Glomerular visceral epithelial cell (primary cell): ENCODE results near the gene PPM1B.
A peak's percentile ranks its signal among the peaks of the same experiment; 100 is the strongest.
"Not testable (repeated sequence)": the region's sequence is repeated elsewhere in the genome, so short reads cannot be mapped to it uniquely, and the experiment has no call there.

Experiments used
- DNase-seq: peaks from one replicate; pipeline ENCODE4 v3.0.0-alpha.2; 2016; ENCODE audit errors: extremely low spot score

The PPM1B gene

DNA sequence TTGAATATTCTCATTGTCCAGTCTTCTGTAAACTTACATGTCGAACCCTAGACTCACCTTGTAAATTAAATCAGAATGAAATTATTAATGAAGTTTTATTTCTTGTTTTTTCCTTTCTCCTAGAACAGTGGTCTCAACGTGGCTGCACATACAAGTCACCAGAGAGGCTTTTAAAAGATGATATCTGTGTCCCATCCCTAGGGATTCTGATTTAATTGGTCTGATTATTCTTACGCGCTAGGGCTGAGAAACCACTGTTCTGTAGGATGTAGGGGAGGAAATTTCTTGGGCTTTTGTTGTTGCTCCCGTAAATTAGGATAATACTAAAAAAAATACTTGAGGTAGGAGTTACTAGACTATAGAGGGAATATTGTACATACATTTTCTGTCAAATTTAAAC, 32.1 kb downstream of the PPM1B start:
- no peak for DNase-seq

DNA sequence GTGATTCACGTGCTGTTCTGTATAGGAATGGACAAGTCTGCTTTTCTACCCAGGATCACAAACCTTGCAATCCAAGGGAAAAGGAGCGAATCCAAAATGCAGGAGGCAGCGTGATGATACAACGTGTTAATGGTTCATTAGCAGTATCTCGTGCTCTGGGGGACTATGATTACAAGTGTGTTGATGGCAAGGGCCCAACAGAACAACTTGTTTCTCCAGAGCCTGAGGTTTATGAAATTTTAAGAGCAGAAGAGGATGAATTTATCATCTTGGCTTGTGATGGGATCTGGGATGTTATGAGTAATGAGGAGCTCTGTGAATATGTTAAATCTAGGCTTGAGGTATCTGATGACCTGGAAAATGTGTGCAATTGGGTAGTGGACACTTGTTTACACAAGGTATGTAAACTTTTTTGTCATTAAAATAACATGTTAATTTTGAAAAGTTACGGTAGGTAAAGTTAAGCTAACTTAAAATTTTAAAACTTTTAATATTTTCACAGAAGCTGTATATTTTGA, 33.0 kb downstream of the PPM1B start:
- DNase-seq = no peak

DNA sequence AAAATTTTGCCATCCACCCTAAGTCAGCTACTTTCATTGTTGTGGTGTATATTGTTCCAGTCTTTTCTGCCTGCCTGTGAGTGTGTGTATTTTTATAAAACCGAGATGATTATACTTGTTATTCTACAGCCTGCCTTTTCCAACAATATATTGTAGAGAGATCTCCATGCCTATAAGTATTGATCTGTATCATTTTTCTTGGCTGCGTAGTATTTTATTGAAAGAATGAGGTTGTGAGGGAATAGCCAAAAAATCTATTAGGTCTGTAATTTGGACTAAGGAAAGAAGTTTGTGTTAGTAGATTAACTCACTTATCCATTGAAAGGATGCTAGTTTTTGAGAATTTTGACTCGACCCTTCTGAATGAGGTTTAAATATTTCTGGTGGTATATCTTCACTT, 34.9 kb downstream of the PPM1B start:
- DNase-seq = no peak

GRCh38 chr2:44205169-44205568, 36.5 kb downstream of the PPM1B start:
- DNase-seq = no peak

GRCh38 chr2:44207102-44207501, 38.4 kb downstream of the PPM1B start:
- DNase-seq = no peak

DNA sequence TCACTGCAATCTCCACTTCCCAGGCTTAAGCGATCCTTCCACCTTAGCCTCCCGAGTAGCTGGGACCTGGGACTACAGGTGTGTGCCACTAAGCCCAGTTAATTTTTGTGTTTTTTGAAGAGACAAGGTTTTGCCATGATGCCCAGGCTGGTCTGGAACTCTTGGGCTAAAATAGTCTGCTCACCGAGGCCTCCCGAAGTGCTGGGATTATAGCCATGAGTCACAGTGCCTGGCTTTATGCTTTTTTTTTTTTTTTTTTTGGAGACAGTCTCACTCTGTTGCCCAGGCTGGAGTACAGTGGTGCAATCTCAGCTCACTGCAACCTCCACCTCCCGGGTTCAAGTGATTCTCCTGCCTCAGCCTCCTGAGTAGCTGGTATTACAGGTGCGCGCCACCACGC, 39.0 kb downstream of the PPM1B start:
- not testable (repeated sequence) for DNase-seq

DNA sequence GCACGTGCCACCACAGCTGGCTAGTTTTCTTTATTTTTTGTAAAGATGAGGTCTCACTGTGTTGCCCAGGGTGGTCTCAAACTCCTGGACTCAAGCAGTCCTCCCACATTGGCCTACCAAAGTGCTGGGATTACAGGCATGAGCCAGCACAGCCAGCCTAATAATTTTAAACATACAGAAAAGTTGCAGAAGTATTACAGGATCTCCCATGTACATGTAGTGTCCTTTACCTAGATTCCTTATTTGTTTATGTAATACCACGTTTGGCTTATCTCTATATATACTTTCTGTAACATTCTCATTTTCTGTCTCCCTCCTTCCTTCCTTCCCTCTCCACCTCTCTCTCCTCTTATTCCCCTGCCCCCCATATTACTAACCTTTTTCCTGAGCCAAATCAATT, 41.7 kb downstream of the PPM1B start:
- DNase-seq = no peak

DNA sequence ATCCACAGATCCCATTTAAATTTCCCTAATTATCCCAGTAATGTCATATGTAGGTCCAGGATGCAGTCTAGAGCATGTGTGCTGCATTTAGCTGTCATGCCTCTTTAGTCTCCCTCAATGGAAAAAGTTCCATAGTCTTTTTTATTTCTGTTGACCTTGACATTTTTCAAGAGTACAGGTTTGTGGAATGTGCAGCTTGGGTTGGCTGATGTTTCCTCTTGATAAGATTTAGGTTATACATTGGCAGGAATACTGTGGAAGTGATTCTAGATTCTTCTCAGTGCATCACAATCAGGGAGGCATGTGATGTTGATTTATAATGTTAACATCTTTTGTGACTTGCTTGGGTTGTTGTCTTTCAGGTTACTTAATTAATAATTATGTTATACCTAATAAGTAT, 42.5 kb downstream of the PPM1B start:
- DNase-seq = no peak

DNA sequence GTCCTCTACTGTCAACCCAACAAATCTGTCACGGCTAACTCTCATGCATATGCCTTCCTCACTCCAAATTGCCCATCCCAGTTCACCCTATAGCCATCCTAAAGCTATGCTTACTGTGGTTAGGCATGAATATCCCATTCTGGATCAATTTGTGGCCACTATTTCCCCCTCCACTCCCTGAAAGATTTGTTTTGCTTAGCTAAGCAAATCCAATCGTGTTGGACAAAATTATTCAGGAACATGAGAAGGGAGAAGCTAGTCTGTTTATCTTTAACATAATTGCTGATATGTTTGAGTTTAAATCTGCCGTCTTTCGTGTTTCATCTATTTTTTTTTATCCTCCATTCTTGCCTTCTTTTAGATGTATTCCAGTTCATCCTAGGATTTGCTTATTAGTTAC, 43.6 kb downstream of the PPM1B start:
- no peak for DNase-seq

- DNase-seq = no peak
Measured at GRCh38 chr2:44215827-44216226, 47.2 kb downstream of the PPM1B start.

GRCh38 chr2:44218771-44219170, 50.1 kb downstream of the PPM1B start:
- no peak for DNase-seq

GRCh38 chr2:44226753-44227152, 58.1 kb downstream of the PPM1B start:
- DNase-seq = no peak

- DNase-seq = no peak
Measured at GRCh38 chr2:44230378-44230777, 61.7 kb downstream of the PPM1B start.

GRCh38 chr2:44233450-44234128, 64.9 kb downstream of the PPM1B start:
- peak; percentile 53 for DNase-seq

DNA sequence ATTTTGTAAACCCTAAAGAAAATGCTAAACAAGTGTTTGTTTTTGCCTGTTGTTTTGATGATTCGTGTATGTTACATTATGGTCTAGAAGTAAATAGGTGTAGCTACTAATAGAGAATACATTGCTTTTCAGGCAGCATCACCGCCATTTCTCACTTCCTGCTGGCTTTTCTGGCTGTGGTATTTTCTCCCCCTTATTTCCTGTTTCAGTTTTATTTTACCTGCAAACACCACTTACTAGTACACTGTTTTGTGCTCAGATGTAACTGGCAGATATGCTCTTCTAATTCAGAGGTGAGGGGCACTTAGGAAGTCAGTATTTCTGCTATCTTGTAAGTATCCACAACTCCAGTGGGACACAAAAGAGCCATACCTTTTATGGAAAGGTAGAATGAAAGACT, 68.5 kb downstream of the PPM1B start:
- no peak for DNase-seq

- DNase-seq = no peak
Measured at GRCh38 chr2:44242904-44243303, 74.2 kb downstream of the PPM1B start.

DNA sequence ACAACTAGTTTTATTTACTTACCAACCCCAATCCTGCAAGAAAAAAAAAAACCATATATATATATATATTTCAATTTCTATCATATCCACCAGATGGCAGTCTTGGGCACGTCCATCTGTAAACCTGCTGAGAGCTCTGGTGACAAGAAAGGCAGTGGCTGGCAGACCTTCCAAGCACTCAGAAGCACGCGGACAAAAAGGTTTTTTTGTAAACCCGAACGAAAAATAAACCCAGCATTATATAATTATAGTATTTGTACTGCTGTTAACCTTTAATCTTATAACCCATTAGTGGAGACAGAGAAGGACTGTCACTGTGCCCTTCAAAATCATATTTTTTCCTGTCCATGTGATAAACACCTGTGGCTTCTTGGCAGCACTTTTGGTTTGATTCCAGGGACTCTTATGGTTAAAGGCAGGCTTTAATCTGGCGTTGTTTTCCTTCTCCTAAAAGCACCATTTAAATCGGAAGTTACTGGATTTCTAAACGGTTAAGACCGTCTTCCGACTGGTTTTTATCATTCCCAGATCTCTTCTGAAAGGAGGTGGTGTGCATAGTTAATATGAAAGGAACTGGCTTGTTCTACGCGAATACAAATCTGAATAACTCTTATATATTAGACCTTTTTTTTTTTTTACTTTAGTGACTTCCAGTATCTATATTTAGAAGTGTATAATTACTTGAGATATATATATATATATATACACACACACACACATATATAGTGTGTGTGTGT, 75.6 kb downstream of the PPM1B start:
- peak; percentile 79 for DNase-seq

GRCh38 chr2:44245083-44245861, 76.6 kb downstream of the PPM1B start:
- DNase-seq = no peak

- no peak for DNase-seq
Measured at GRCh38 chr2:44246436-44246835, 77.8 kb downstream of the PPM1B start.

GRCh38 chr2:44246840-44247369, 78.2 kb downstream of the PPM1B start:
- DNase-seq = no peak

- DNase-seq = peak; percentile 58
Measured at GRCh38 chr2:44247924-44248323, 79.2 kb downstream of the PPM1B start.

GRCh38 chr2:44249269-44249668, 80.6 kb downstream of the PPM1B start:
- peak; percentile 12 for DNase-seq
